Measurements from ENCODE around the gene PNKP.

Gene PNKP

DNA sequence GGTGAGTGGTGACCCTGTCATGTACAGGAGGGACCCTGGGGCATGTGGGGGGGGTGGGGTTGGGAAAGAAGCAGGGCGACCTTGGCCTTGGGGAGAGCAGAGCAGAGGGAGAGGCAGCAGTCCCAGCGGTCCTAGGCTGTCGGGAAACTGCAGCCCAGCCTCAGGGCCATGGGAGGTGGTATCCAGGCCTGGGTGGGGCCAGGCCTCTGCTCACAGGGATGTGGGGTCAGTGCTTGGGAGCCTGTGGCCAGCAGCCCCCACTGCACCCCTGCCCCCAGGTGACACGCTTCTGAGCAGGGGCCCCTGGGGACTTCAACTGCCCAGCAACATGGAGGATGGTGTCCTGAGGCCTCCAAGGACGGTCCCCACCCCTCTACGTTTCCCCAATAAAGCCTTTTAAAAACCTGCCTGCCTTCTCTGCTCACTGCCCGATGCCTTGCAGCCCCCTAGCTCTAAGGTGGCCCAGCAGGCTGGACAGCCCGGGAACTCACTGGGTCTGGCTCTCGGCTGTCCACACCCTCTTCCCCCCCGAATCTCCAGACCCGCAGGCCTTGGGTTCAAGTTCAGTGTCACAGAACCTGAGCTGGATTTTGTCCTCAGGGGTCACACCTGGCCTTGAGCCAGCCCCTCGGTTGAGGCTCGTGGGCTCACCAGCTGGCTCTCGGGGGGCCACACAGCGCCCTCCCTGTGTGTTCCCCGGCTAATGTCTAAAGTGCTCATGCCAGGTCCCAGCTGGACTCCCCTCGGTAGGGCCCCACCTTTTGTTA is 6.9 kb downstream of the PNKP start:
- DNase-seq (ENCODE audit: low read depth in 2 of 3, low spot score in 1 of 3) = no peak

DNA sequence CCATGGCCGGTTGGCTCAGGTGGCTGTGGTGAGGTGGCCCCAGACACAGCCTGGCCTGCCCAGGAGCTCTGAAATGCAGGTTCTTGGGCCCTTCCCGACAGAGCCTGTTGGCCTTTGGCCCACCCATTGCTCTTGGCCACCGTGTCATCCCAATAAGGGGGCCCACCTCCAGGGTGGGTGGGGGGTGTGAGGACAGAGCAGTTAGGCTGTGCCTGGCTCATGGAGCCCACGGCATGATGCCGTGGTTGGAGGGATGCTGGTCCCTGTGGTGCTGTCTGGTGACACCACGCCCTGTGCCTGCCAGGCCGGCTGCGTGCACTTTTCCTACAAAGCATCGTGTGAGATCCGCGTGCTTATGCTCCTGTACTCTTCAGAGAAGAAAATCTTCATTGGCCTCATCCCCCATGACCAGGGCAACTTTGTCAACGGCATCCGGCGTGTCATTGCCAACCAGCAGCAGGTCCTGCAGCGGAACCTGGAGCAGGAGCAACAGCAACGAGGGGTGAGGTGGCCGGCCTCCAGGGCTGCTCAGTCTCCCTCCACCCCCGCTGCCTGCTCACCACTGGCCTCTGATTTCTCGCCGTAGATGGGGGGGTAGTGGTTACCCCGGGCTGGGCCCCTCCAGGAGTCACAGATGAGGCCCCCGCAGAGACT is 7.6 kb downstream of the PNKP start:
- DNase-seq (ENCODE audit: low read depth in 2 of 3, low spot score in 1 of 3) = no peak

- no peak for DNase-seq (ENCODE audit: low read depth in 2 of 3, low spot score in 1 of 3)
Observed at GRCh38 chr19:49858088-49858985, 9.0 kb downstream of the PNKP start.

DNA sequence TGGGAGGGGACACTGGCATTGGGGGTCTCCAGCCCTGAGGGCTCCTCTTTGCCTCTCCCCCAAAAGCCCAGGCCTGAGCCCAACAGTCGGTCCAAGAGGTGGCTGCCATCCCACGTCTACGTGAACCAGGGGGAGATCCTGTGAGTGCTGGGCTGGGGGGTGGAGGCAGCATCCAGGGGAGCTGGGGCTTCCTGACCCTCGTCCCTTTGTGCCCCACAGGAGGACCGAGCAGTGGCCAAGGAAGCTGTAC is 9.6 kb downstream of the PNKP start:
- DNase-seq (ENCODE audit: low read depth in 2 of 3, low spot score in 1 of 3) = no peak

DNA sequence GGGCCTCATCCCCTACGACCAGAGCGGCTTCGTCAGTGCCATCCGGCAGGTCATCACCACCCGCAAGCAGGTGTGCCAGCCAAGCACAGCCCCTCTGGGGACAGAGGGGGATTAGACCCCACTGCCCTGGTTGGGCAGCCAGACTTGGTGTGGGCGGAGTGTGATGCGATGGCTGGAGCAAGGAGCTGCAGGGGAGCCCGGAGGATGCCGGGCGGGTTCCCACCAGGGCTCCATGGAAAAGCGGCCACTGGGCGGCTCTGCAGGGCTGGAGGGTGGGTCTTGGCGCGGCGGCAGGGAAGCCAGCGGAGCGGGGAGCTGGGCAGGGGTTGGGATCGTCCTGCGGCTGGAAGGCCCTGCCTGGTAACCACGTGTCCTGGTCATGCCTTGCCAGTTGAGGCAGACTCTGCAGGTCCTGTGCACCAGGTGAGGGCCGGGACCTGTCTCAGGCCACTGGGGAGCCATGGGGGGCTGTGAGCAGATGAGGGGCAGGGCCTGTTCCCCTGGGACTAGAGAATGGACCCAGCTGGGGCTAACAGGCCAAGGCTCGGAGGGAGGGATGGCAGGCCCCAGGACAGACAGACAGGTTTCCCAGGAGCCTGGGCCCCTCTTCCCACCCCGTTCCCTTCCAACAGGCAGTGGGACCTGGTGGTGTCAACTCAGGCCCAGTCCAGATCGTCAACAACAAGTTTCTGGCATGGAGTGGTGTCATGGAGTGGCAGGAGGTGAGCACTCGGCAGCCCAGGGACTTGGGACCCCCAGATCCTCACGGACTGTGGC is 10.1 kb downstream of the PNKP start:
- no peak for DNase-seq (ENCODE audit: low read depth in 2 of 3, low spot score in 1 of 3)

DNA sequence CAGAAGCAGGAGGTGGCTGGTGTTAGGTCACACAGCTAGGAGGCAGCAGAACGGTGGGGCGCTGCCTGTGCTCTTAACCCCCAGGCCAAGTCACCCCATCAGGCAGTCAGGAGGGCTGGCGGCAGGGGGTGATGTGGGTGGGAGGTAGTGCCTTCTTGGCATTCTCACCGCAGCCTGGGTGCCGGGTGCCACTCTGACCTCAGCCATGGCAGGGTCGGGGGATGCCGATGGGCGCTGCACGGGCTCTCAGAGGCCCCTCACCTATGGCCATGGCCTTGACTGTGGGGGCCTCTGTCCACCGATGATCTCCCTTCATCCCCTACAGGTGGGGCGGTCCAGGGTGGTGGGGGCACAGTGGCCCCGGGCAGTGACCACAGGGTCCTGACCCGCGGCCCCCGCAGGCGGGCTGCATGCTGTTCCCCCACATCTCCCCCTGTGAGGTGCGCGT is 10.8 kb downstream of the PNKP start:
- no peak for DNase-seq (ENCODE audit: low read depth in 2 of 3, low spot score in 1 of 3)

- no peak for DNase-seq (ENCODE audit: low read depth in 2 of 3, low spot score in 1 of 3)
Observed at GRCh38 chr19:49855676-49856573, 11.5 kb downstream of the PNKP start.

DNA sequence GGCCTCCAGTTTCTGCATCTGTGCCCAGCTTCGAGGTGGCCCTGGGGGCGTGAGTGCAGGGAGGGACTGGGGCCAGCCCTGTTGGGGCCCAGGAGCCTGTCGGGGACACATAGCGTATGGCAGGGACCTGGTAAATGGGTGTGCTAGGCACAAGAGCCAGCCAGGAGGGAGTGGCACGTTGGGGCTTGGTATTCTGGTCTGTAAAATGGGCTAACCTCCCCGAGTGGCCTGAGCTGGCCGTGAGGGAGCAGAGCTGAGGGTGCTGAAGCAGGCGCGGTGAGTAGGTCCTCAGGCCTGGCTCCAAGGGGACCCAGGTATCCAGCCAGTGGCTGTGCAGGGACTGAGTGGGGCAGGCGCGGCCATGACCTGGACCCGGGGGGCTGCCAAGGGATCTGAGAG is 12.1 kb downstream of the PNKP start:
- no peak for DNase-seq (ENCODE audit: low read depth in 2 of 3, low spot score in 1 of 3)

DNA sequence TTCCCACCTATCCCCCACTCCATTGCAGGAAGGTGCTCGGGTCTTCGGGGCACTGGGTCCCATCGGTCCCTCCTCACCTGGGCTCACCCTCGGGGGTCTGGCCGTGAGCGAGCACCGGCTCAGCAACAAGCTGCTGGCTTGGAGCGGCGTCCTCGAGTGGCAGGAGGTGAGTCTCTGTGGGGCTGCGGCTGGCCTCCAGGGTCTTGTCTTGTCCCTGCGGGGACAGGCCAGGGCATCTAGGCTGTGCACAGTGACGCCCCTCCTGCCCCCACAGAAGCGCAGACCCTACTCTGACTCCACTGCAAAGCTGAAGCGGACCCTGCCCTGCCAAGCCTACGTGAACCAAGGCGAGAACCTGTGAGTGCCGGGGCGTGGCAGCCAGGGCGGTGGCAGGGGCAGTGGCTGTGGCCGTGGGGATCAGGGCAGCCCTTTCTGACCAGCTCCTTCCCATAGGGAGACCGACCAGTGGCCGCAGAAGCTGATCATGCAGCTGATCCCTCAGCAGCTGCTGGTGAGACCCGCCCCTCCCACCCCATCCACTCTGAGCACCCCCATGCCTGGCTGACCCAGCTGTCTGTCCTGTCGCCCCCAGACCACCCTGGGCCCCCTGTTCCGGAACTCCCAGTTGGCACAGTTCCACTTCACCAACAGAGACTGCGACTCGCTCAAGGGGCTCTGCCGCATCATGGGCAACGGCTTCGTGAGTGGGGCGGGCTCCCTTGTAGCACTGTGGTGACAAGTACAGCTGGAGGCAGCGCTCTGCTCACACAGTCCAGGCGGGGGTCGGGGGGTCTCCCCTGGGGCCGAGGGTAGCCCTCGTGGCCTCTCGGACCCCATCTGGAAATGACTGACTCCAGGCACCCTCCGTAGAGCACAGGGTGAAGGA is 12.8 kb downstream of the PNKP start:
- DNase-seq (ENCODE audit: low read depth in 2 of 3, low spot score in 1 of 3) = no peak

GRCh38 chr19:49853852-49854377 is 13.5 kb downstream of the PNKP start:
- no peak for DNase-seq (ENCODE audit: low read depth in 2 of 3, low spot score in 1 of 3)

GRCh38 chr19:49852631-49853126 is 14.7 kb downstream of the PNKP start:
- DNase-seq (ENCODE audit: low read depth in 2 of 3, low spot score in 1 of 3) = no peak

- no peak for DNase-seq (ENCODE audit: low read depth in 2 of 3, low spot score in 1 of 3)
Observed at GRCh38 chr19:49851456-49852259, 15.7 kb downstream of the PNKP start.

DNA sequence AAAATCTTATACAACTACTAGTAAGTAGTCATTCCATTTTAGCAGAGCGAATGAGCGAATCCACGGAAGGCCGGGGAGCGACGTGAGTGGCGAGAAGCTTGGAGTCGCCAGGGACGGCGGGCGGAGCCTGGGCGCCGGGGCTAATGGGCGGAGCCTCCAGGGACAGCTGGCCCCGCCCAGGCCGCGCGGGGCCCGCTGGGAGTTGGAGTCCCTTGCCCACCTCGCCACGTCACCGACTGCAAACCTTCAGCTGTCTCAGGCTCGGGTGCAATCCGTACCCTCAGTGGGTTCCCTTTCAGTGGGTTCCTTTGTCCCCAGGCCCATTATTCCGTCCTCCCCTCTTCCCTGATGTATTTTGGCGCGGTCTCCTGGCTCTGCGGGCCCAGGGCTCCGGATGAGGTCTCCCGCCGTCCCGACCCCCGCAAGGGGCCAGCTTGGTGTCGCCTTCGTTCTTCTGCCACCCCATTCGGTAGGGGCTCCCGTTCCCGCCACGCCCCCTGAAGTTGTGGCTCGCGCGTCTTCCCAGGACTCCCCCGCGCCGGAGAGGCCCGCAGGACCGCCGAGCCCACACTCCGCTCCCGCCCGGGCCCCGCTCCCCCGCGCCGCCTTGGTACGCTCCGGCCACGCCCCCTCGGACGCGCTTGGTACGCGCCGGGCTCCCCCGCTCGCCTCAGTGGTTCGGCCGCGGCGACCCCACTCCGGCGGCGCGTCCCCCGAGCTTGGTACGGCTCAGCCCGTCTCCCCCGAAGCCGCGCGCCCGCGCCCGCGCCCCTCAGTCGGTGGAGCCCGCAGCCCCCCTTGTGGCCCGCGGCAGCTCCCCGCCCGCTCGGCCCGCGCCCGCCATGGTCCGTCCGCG is 16.7 kb downstream of the PNKP start, which contains the start of gene PTOV1:
Gene PTOV1 (plus strand): TSS at position 673 of the 856 bp plus-strand sequence.
- peak; percentile 83 to 87 (median 86) for DNase-seq (ENCODE audit: low read depth in 2 of 3, low spot score in 1 of 3)

DNA sequence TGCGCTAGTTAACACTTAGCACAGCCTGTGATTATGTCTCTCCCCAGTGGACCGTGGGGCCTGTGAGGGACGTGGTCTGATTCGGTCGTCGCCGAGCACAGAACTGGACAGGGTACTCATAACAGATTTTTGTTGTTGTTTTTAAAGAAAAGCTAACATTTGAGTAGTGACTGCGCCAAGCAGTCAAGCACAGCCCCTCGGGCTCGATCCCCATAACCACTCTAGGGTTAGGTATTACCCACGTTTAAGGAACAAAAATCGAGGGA is 17.2 kb downstream of the PNKP start:
- DNase-seq (ENCODE audit: low read depth in 2 of 3, low spot score in 1 of 3) = no peak

GRCh38 chr19:49849433-49850220 is 17.7 kb downstream of the PNKP start:
- no peak for DNase-seq (ENCODE audit: low read depth in 2 of 3, low spot score in 1 of 3)

DNA sequence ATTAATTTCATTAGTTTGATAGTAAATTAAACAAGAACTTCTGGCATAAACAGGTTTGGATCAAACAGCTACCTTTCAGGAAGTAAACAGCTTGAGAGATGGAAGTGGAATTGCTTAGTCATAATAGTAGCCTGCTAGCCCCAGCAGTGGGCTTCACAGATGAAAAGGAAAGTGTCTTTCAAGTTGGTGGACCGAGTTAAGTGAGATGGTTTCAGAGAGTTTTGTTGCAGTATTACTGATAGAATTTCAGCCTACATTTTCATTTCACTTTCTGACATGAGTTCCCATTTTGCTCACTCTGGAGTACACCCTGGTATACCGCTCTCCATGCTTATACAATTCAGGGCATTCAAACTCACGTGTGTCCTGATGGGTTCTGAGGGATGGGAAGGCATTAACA is 18.4 kb downstream of the PNKP start:
- DNase-seq (ENCODE audit: low read depth in 2 of 3, low spot score in 1 of 3) = no peak
